Loucy (cell line): ENCODE data around the gene LAMA5.

Experiments used
- H2AFZ ChIP-seq: fragments of 200-600 bp; sonication (generic); 2 replicates; pipeline ENCODE4 v1.6.0; 2016; ENCODE audit warnings: antibody characterized with exemption, mild to moderate bottlenecking, low read length, moderate library complexity
- H3F3A ChIP-seq: fragments of 200-600 bp; 2 replicates; pipeline ENCODE4 v1.6.0; 2016; ENCODE audit warnings: antibody characterized with exemption, low read depth, mild to moderate bottlenecking
- H3K27me3 ChIP-seq: fragments of 200-600 bp; sonication (generic); 2 replicates; pipeline ENCODE4 v1.6.1; 2014; ENCODE audit warnings: low read length, mild to moderate bottlenecking; ENCODE audit not compliant: insufficient read depth, poor library complexity, severe bottlenecking
- H3K36me3 ChIP-seq: fragments of 200-600 bp; sonication (generic); 2 replicates; pipeline ENCODE4 v1.6.1; 2016; ENCODE audit warnings: low read length; ENCODE audit not compliant: insufficient read depth
- H3K4me1 ChIP-seq: fragments of 200-600 bp; sonication (generic); 2 replicates; pipeline ENCODE4 v1.5.1; 2014; ENCODE audit warnings: low read length, mild to moderate bottlenecking; ENCODE audit not compliant: insufficient read depth, poor library complexity, severe bottlenecking
- H3K4me2 ChIP-seq: fragments of 200-600 bp; sonication (generic); 2 replicates; pipeline ENCODE4 v1.6.0; 2014; ENCODE audit warnings: antibody characterized with exemption, low read length, low read depth, mild to moderate bottlenecking; ENCODE audit not compliant: poor library complexity, severe bottlenecking
- H3K4me3 ChIP-seq: fragments of 200-600 bp; sonication (generic); 2 replicates; pipeline ENCODE4 v1.5.1; 2014; ENCODE audit warnings: low read length, mild to moderate bottlenecking, mixed read lengths; ENCODE audit not compliant: poor library complexity, severe bottlenecking
- H3K79me2 ChIP-seq: fragments of 200-600 bp; sonication (generic); 2 replicates; pipeline ENCODE4 v1.6.1; 2014; ENCODE audit warnings: low read length; ENCODE audit not compliant: insufficient read depth
- H3K9ac ChIP-seq: fragments of 200-600 bp; sonication (generic); 2 replicates; pipeline ENCODE4 v1.6.0; 2014; ENCODE audit warnings: mild to moderate bottlenecking, low read depth, low read length, moderate library complexity; ENCODE audit not compliant: poor library complexity, severe bottlenecking
- H3K9me2 ChIP-seq: fragments of 200-600 bp; sonication (generic); replicated peaks from 2 replicates; pipeline ENCODE4 v1.6.1; 2016; ENCODE audit warnings: low read depth, low read length, mixed read lengths
- H3K9me3 ChIP-seq: fragments of 200-600 bp; sonication (generic); 2 replicates; pipeline ENCODE4 v1.6.1; 2014; ENCODE audit warnings: mild to moderate bottlenecking, antibody characterized with exemption, low read length, low read depth; ENCODE audit not compliant: insufficient read depth
- H4K20me1 ChIP-seq: fragments of 200-600 bp; sonication (generic); 2 replicates; pipeline ENCODE4 v1.6.0; 2014; ENCODE audit warnings: antibody characterized with exemption, low read length, mild to moderate bottlenecking; ENCODE audit not compliant: insufficient read depth, poor library complexity, severe bottlenecking
- CTCF ChIP-seq: fragments of 200-600 bp; sonication (generic); conservative IDR thresholded peaks from 2 replicates; pipeline ENCODE4 v1.5.1; 2014; ENCODE audit warnings: mild to moderate bottlenecking, antibody characterized with exemption, low read length
- EZH2phosphoT487 ChIP-seq: fragments of 200-600 bp; IDR thresholded peaks from 2 replicates; pipeline ENCODE4 v1.6.1; 2018; ENCODE audit warnings: antibody characterized with exemption, mild to moderate bottlenecking, moderate library complexity, borderline replicate concordance

LAMA5 gene

GRCh38 chr20:62352402-62353288, 14.5 kb downstream of the LAMA5 start:
- H3K36me3 ChIP-seq: no peaks in the 10 kb centered on the region
- H2AFZ ChIP-seq: no peak overlapping the region
- H3K4me2 ChIP-seq: no peak overlapping the region
- no peak overlapping the region for H3K4me3 ChIP-seq
- H3K9ac ChIP-seq: no peak overlapping the region
- H3K9me3 ChIP-seq: no peaks in the 10 kb centered on the region
- H3K79me2 ChIP-seq: no peaks in the 10 kb centered on the region
- no peaks in the 10 kb centered on the region for H3K9me2 ChIP-seq
- no peaks in the 10 kb centered on the region for H3K27me3 ChIP-seq
- TF ChIP-seq CTCF (no peak), EZH2phosphoT487 (no peak)
- no peaks in the 10 kb centered on the region for H3K4me1 ChIP-seq
- H3F3A ChIP-seq: no peaks in the 10 kb centered on the region
- H4K20me1 ChIP-seq: no peaks in the 10 kb centered on the region

- H3K9me2 ChIP-seq: no peaks in the 10 kb centered on the region
- no peaks in the 10 kb centered on the region for H3K36me3 ChIP-seq
- no peaks in the 10 kb centered on the region for H3K9me3 ChIP-seq
- H3K79me2 ChIP-seq: no peaks in the 10 kb centered on the region
- no peaks in the 10 kb centered on the region for H4K20me1 ChIP-seq
- H3K27me3 ChIP-seq: no peaks in the 10 kb centered on the region
- H3K4me3 ChIP-seq: no peak overlapping the region
- H3K4me1 ChIP-seq: no peaks in the 10 kb centered on the region
- no peak for TF ChIP-seq CTCF
- no peak for TF ChIP-seq EZH2phosphoT487
- no peaks in the 10 kb centered on the region for H3F3A ChIP-seq
- no peak overlapping the region for H3K4me2 ChIP-seq
- no peak overlapping the region for H3K9ac ChIP-seq
- H2AFZ ChIP-seq: no peak overlapping the region
Observed at GRCh38 chr20:62351469-62352401, 15.4 kb downstream of the LAMA5 start.

- Histone ChIP-seq H3K27me3 (no peaks in the 10 kb centered on the region), H3K79me2 (no peaks in the 10 kb centered on the region), H3K9me3 (no peaks in the 10 kb centered on the region), H4K20me1 (no peaks in the 10 kb centered on the region), H3K4me2 (no peak overlapping the region), H3K36me3 (no peaks in the 10 kb centered on the region), H3K4me1 (no peaks in the 10 kb centered on the region), H3F3A (no peaks in the 10 kb centered on the region), H2AFZ (no peak overlapping the region), H3K4me3 (no peak overlapping the region), H3K9me2 (no peaks in the 10 kb centered on the region), H3K9ac (no peak overlapping the region)
- TF ChIP-seq EZH2phosphoT487: no peak
- TF ChIP-seq CTCF: no peak
Observed at GRCh38 chr20:62350629-62351422, 16.3 kb downstream of the LAMA5 start.
